Erythroblast (primary cell): Measurements from ENCODE around the gene RNASE1.

Experiments
- GATA1 ChIP-seq: IDR thresholded peaks from 2 replicates; pipeline ENCODE4 v1.6.1; 2011; ENCODE audit warnings: low read depth, mild to moderate bottlenecking, control low read depth, low read length, moderate library complexity
- POLR2A ChIP-seq: IDR thresholded peaks from 2 replicates; pipeline ENCODE4 v1.6.1; 2011; ENCODE audit warnings: mild to moderate bottlenecking, low read length

- TF ChIP-seq POLR2A (no peak), GATA1 (no peak)
Observed at GRCh38 chr14:20798932-20799331, 3.7 kb downstream of the RNASE1 start.
